Measurements from ENCODE around the gene NTHL1. TPM values are rescaled to one million over a fixed set of nuclear protein-coding genes. Genes with fewer than 3 reads are reported as not detected.

NTHL1 gene
- total RNA-seq, 1 experiment from 2014 or later: 32.8 TPM

GRCh38 chr16:2039274-2040031 is 8.2 kb downstream of the NTHL1 start:
- no peak overlapping the region for H3K4me3 Mint-ChIP-seq (ENCODE audit: low read depth, unreplicated experiment)
- intact Hi-C loops (cut with micrococcal nuclease; ENCODE audit: unreplicated experiment): no loop called here
- H3K9me3 Mint-ChIP-seq (ENCODE audit: low read depth, unreplicated experiment): no peaks in the 10 kb centered on the region
- no peak for TF ChIP-seq CTCF (IDR thresholded peaks at IDR 0.05; ENCODE audit: unreplicated experiment)
- H3K4me1 Mint-ChIP-seq (ENCODE audit: low read depth, unreplicated experiment): peaks cover 23% of the 10 kb centered on the region
- no peak overlapping the region for H3K27ac Mint-ChIP-seq (ENCODE audit: unreplicated experiment)
- H3K36me3 Mint-ChIP-seq (ENCODE audit: insufficient read depth, unreplicated experiment): peaks cover 40% of the 10 kb centered on the region
- no peaks in the 10 kb centered on the region for H3K27me3 Mint-ChIP-seq (ENCODE audit: unreplicated experiment)
- BruUV-seq (replicated peaks): no TSS peak
- no peak for DNase-seq
- CTCF ChIA-PET: interaction anchor here (0.6 kb wide), 1 partner anchor 337 kb away, joined by 3 read pairs; no protein-coding TSS in a partner anchor

GRCh38 chr16:2038382-2039231 is 9.0 kb downstream of the NTHL1 start:
- no TSS peak for BruUV-seq (replicated peaks)
- H3K27me3 Mint-ChIP-seq (ENCODE audit: unreplicated experiment): no peaks in the 10 kb centered on the region
- no peak for DNase-seq
- no peak overlapping the region for H3K27ac Mint-ChIP-seq (ENCODE audit: unreplicated experiment)
- no peak for TF ChIP-seq CTCF (IDR thresholded peaks at IDR 0.05; ENCODE audit: unreplicated experiment)
- peaks cover 40% of the 10 kb centered on the region for H3K36me3 Mint-ChIP-seq (ENCODE audit: insufficient read depth, unreplicated experiment)
- CTCF ChIA-PET: no interaction called here
- intact Hi-C loops (cut with micrococcal nuclease; ENCODE audit: unreplicated experiment): no loop called here
- peaks cover 23% of the 10 kb centered on the region for H3K4me1 Mint-ChIP-seq (ENCODE audit: low read depth, unreplicated experiment)
- no peaks in the 10 kb centered on the region for H3K9me3 Mint-ChIP-seq (ENCODE audit: low read depth, unreplicated experiment)
- no peak overlapping the region for H3K4me3 Mint-ChIP-seq (ENCODE audit: low read depth, unreplicated experiment)

GRCh38 chr16:2037647-2038381 is 9.8 kb downstream of the NTHL1 start:
- H3K27ac Mint-ChIP-seq (ENCODE audit: unreplicated experiment): no peak overlapping the region
- DNase-seq: no peak
- intact Hi-C loops (cut with micrococcal nuclease; ENCODE audit: unreplicated experiment): no loop called here
- TF ChIP-seq CTCF (IDR thresholded peaks at IDR 0.05; ENCODE audit: unreplicated experiment): no peak
- CTCF ChIA-PET: no interaction called here
- H3K27me3 Mint-ChIP-seq (ENCODE audit: unreplicated experiment): no peaks in the 10 kb centered on the region
- H3K4me1 Mint-ChIP-seq (ENCODE audit: low read depth, unreplicated experiment): peaks cover 15% of the 10 kb centered on the region
- H3K36me3 Mint-ChIP-seq (ENCODE audit: insufficient read depth, unreplicated experiment): peaks cover 36% of the 10 kb centered on the region
- no peak overlapping the region for H3K4me3 Mint-ChIP-seq (ENCODE audit: low read depth, unreplicated experiment)
- BruUV-seq (replicated peaks): no TSS peak
- H3K9me3 Mint-ChIP-seq (ENCODE audit: low read depth, unreplicated experiment): no peaks in the 10 kb centered on the region

GRCh38 chr16:2037115-2037514 is 10.5 kb downstream of the NTHL1 start:
- Mint-ChIP-seq H3K9me3 (ENCODE audit: low read depth, unreplicated experiment) (no peaks in the 10 kb centered on the region), H3K4me3 (ENCODE audit: low read depth, unreplicated experiment) (no peak overlapping the region), H3K27ac (ENCODE audit: unreplicated experiment) (no peak overlapping the region), H3K27me3 (ENCODE audit: unreplicated experiment) (no peaks in the 10 kb centered on the region), H3K4me1 (ENCODE audit: low read depth, unreplicated experiment) (peaks cover 15% of the 10 kb centered on the region), H3K36me3 (ENCODE audit: insufficient read depth, unreplicated experiment) (peaks cover 35% of the 10 kb centered on the region)
- no peak for TF ChIP-seq CTCF (IDR thresholded peaks at IDR 0.05; ENCODE audit: unreplicated experiment)
- BruUV-seq (replicated peaks): no TSS peak
- CTCF ChIA-PET: no interaction called here
- DNase-seq: no peak
- intact Hi-C loops (cut with micrococcal nuclease; ENCODE audit: unreplicated experiment): no loop called here
